Mesothelial cell of epicardium (in vitro differentiated cells): ENCODE measurements around the gene NEK10. TPM values are rescaled to one million over a fixed set of nuclear protein-coding genes. Genes with fewer than 3 reads are reported as not detected.

ENCODE experiments used
- DNase-seq, 2 experiments: peaks; one replicate each; pipeline ENCODE4 v3.0.0; 2021; ENCODE audit warnings: low spot score in 2 of 2; ENCODE audit not compliant: unreplicated experiment in 2 of 2
- H3K27ac Mint-ChIP-seq: 2 replicates; pipeline ENCODE4 v1.8.0; 2021; ENCODE audit warnings: mixed read lengths
- H3K27me3 Mint-ChIP-seq: 2 replicates; pipeline ENCODE4 v1.8.0; 2021; ENCODE audit warnings: low read depth, mixed read lengths
- H3K36me3 Mint-ChIP-seq: 2 replicates; pipeline ENCODE4 v1.8.0; 2021; ENCODE audit warnings: mixed read lengths
- H3K4me1 Mint-ChIP-seq: 2 replicates; pipeline ENCODE4 v1.8.0; 2021; ENCODE audit warnings: mixed read lengths
- H3K4me3 Mint-ChIP-seq: 2 replicates; pipeline ENCODE4 v1.8.0; 2021; ENCODE audit warnings: mild to moderate bottlenecking, moderate library complexity, mixed read lengths
- H3K9me3 Mint-ChIP-seq: 2 replicates; pipeline ENCODE4 v1.8.0; 2021; ENCODE audit warnings: mixed read lengths
- total RNA-seq: library from RNA; stranded (reverse); gene quantifications from 3 replicates; pipeline ENCODE4 v1.2.1, GENCODE V29; 2021
- TF ChIP-seq, protein P1 (sequence below): fragments of 200-600 bp; sonication (generic); IDR thresholded peaks from one replicate; pipeline ENCODE4 v1.5.0; 2021; ENCODE audit warnings: antibody characterized with exemption; ENCODE audit not compliant: unreplicated experiment

NEK10 gene
- total RNA-seq, 1 donor from 2014 or later, result 1.2 TPM

DNA sequence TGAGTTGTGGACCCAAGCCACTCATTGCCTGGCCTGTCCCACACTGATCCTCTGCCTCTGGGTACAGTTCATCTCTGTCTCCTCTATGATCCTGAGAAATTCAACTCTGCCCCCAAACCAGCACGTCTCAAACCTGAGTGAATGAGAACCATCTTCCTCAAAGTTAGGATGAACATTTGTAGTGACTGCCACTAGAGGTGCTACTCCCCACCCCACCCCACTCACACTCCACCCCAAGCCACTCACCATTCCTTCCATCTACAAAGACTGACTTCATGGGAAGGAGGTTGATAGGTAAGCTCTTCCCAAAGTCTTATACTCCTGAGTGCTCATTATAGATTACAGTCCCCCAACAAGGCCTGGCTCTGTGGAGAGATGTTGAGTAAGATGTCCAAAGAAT lies 43.8 kb downstream of the NEK10 start:
- Mint-ChIP-seq H3K27ac (no peak overlapping the region), H3K36me3 (peaks cover 5% of the 10 kb centered on the region), H3K4me3 (no peak overlapping the region), H3K9me3 (peaks cover 17% of the 10 kb centered on the region), H3K27me3 (no peaks in the 10 kb centered on the region), H3K4me1 (no peaks in the 10 kb centered on the region)
- TF ChIP-seq, protein P1, sequence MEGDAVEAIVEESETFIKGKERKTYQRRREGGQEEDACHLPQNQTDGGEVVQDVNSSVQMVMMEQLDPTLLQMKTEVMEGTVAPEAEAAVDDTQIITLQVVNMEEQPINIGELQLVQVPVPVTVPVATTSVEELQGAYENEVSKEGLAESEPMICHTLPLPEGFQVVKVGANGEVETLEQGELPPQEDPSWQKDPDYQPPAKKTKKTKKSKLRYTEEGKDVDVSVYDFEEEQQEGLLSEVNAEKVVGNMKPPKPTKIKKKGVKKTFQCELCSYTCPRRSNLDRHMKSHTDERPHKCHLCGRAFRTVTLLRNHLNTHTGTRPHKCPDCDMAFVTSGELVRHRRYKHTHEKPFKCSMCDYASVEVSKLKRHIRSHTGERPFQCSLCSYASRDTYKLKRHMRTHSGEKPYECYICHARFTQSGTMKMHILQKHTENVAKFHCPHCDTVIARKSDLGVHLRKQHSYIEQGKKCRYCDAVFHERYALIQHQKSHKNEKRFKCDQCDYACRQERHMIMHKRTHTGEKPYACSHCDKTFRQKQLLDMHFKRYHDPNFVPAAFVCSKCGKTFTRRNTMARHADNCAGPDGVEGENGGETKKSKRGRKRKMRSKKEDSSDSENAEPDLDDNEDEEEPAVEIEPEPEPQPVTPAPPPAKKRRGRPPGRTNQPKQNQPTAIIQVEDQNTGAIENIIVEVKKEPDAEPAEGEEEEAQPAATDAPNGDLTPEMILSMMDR, result no peak
- DNase-seq, result no peak

DNA sequence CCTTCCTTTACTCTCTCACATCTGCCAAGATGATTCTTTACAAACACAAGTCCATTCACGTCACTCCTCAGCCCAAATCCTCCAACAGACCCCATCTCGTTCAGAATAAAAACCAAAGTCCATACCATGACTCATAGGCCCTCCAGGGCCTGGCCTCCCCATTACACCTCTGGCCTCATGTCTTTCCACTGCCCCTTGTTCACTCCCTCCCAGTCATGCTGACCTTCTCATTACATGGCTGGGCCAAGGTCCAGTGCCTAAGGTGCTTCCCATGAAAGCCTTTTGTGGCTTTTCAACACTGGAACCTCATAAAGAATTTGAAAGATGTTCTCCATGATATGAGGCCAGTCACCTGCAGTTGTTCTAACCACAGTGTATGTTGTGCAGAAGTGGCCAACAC lies 44.5 kb downstream of the NEK10 start:
- Mint-ChIP-seq H3K4me1 (no peaks in the 10 kb centered on the region), H3K36me3 (peaks cover 5% of the 10 kb centered on the region), H3K9me3 (peaks cover 10% of the 10 kb centered on the region), H3K27ac (no peak overlapping the region), H3K27me3 (no peaks in the 10 kb centered on the region), H3K4me3 (no peak overlapping the region)
- TF ChIP-seq, protein P1, result no peak
- no peak for DNase-seq

DNA sequence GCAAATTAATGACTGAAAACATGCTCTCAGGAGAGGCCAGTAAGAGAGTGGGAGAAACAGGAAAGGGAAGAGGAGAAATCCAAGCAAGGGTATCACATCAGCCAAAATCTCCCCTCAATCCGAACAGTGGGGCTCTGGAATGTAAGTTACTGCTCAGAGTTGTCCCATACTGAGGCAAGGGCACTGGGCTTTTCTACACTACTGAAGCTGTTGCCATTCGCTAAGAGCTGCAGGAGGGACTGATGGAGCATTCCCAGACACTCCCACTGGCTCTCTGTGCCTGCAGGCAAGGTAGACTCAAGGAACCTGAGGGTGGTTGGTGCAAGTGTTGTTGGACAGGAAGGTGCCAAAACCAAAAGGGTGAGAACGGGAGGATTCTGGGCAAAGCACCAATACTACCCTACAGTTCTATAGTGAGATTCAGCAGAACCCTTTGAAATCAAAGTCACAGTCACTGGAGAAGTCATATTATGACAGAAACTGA lies 46.1 kb downstream of the NEK10 start:
- Mint-ChIP-seq H3K4me3 (no peak overlapping the region), H3K27ac (no peak overlapping the region), H3K9me3 (peaks cover under 1% of the 10 kb centered on the region), H3K36me3 (no peaks in the 10 kb centered on the region), H3K27me3 (no peaks in the 10 kb centered on the region), H3K4me1 (no peaks in the 10 kb centered on the region)
- TF ChIP-seq, protein P1, result no peak
- no peak for DNase-seq

DNA sequence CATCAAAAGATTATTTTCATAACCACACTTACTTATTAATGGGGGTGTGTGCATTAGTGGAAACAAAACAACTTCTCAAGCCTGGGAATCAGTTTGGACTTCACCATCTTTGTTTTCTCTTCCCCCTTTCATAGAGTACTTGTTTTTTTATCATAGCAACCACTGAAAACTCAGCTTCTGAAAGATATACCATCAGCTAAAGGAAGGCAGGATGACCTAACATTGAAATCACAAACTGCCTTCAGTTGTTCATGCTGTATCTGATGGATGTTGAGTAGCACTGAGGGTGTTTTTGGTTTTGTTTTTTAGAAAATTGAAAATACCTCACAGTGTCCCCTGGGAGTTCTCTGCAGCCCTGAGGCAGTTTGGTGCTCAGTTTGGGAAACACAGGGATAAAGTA lies 46.5 kb downstream of the NEK10 start:
- TF ChIP-seq, protein P1, result no peak
- no peaks in the 10 kb centered on the region for H3K36me3 Mint-ChIP-seq
- H3K4me1 Mint-ChIP-seq, result no peaks in the 10 kb centered on the region
- H3K4me3 Mint-ChIP-seq, result no peak overlapping the region
- no peak overlapping the region for H3K27ac Mint-ChIP-seq
- no peaks in the 10 kb centered on the region for H3K27me3 Mint-ChIP-seq
- H3K9me3 Mint-ChIP-seq, result no peaks in the 10 kb centered on the region
- no peak for DNase-seq

DNA sequence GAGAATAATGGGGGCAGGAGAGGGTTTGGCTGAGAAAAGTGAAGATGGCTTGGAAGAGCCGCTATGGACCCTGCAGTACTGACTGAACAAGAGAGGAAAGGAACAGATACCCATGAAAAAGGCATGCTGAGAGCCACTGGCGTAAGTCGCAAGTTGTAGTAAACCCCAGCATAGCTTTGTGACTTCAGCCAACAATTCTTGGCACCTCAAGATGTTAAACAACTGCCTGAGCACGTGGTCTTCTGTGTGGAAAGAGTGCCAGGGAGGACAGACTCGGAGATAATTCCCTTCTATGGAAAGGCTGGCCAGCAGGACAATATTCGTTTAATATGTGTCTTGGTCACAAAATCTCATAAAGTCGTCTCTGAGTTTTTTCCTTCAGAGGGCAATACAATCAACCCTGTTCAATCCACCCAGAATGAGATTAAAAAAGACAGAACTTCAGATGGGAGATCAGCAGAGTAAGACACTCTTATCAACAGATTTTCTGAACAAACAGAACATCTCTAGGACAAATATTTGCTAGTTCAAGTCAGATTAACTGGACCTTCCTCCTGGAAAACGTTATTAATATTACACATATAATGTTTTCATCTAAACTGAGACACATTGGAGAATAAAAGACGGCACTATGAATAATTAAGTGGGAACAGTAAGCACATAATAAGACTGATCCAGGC lies 49.2 kb downstream of the NEK10 start:
- Mint-ChIP-seq H3K4me3 (no peak overlapping the region), H3K27me3 (no peaks in the 10 kb centered on the region), H3K9me3 (no peaks in the 10 kb centered on the region), H3K27ac (no peak overlapping the region), H3K36me3 (no peaks in the 10 kb centered on the region), H3K4me1 (no peaks in the 10 kb centered on the region)
- TF ChIP-seq, protein P1, result no peak
- DNase-seq, result no peak
